Activated CD4-positive, alpha-beta T cell treated with anti-CD3 and anti-CD28 coated beads for 24 hours (primary cell): Measurements from ENCODE around the gene PRKAG1.

Experiments
- DNase-seq, 2 donors: peaks; one replicate each; pipeline ENCODE4 v3.0.0-alpha.2; 2020; ENCODE audit warnings: low read depth in 2 of 2

PRKAG1 gene

DNA sequence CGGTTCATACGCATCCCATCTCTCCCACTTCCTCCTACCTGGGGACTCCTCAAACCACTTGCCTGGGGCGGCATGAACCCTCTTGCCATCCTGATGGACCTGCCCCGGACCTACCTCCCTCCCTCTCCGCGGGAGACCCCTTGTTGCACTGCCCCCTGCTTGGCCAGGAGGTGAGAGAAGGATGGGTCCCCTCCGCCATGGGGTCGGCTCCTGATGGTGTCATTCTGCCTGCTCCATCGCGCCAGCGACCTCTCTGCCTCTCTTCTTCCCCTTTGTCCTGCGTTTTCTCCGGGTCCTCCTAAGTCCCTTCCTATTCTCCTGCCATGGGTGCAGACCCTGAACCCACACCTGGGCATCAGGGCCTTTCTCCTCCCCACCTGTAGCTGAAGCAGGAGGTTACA is 36.8 kb downstream of the PRKAG1 start:
- DNase-seq, result no peak

- no peak for DNase-seq
These were observed 37.4 kb downstream of the PRKAG1 start for GRCh38 chr12:48980953-48981756.

DNA sequence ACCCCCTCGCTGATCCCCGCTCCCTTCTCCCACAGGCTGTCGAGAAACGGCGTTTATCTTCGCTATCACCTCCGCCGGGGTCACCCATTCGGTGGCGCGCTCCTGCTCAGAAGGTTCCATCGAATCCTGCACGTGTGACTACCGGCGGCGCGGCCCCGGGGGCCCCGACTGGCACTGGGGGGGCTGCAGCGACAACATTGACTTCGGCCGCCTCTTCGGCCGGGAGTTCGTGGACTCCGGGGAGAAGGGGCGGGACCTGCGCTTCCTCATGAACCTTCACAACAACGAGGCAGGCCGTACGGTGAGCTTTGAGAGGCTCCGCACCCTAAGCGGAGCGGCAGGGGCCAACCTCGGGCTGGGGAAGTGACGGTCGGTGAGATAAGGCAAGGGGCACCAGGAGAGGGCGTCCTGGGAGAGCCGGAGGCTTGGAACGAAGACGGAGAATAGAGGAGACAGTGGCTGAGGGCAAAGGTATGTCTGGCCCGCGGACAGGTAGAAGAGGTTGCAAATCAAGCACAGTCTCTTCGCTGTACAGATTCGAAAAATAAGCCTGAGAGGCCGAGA is 38.1 kb downstream of the PRKAG1 start:
- DNase-seq, result no peak

DNA sequence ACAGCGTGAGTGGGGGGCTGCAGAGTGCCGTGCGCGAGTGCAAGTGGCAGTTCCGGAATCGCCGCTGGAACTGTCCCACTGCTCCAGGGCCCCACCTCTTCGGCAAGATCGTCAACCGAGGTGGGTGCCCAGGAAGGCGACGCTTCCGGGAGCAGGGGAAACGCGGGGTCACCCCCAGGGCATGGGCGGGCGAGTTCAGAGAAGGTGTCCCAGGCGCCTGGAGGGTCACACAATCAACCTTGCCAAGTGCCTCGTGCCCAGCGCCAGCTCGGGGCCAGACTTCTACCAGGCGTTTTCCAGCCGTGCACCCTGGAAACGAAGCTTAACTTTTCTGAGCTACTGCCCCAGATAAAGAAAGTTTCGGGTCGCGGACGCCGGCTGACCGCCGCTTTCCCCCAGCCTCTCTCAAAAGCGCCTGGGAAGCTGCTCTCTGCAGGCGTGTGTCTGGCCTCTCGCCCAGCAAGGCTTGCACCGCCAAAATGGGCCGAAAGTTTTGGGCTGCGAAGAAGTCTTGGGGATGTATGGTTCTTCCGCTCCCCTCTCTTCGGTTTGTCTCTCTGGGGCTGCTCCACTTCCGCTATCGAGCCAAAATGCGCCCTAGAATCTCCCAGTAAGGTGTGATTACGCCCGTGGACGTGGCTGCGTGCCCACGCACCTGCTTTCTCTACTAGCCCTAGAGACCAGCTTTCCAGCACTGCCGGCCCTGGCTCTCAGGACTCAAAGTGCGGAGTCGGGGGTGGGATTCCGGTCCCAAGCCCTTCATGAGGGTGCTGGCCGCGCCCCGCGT is 38.8 kb downstream of the PRKAG1 start:
- DNase-seq, result no peak

DNA sequence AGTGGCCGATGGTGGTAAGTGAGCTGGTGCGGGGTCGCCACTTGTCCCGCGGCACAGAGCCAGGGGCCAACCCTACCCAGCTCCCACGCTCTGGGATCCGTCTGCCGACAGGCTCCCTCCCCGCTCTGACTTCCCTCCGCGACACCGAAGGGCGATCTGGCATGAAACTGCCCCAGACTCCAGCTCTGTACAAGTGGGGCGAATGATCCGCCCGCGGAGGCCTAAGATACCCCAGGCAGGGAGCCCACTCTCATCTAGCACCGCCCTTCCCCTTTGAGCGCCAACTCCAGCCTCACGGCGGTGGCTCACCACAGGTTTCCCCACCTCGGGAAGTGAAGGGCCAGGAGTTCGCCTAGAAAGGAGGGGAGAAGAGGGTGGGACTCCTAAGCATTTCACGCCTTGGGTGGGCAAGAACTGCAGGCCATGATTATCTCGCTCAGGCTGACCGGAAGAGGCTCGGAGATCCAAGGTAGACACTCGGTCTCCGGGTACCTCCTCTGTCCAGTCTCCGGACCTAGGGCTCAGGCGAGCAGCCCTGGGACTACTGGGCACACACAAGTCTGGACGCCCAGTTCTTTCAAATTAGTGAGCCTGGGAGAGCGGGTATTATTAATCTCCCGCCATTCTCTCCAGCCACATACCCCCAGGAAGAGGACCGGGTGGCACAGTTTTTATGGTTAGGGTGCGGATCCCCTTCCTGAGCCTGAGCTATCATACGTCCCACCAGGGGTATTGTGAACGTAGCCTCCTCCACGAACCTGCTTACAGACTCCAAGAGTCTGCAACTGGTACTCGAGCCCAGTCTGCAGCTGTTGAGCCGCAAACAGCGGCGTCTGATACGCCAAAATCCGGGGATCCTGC is 39.6 kb downstream of the PRKAG1 start:
- DNase-seq, result no peak

DNA sequence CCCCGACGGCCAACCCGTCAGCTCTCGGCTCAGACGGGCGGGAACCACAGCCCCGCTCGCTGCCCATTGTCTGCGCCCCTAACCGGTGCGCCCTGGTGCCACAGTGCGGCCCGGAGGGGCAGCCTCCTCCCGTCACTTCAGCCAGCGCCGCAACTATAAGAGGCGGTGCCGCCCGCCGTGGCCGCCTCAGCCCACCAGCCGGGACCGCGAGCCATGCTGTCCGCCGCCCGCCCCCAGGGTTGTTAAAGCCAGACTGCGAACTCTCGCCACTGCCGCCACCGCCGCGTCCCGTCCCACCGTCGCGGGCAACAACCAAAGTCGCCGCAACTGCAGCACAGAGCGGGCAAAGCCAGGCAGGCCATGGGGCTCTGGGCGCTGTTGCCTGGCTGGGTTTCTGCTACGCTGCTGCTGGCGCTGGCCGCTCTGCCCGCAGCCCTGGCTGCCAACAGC is 40.3 kb downstream of the PRKAG1 start, which contains the start of gene WNT1:
TSS of gene WNT1 (plus strand) at position 32 of the 450 bp plus-strand sequence. CDS start at position 361, 329 bp downstream.
- DNase-seq, result no peak

DNA sequence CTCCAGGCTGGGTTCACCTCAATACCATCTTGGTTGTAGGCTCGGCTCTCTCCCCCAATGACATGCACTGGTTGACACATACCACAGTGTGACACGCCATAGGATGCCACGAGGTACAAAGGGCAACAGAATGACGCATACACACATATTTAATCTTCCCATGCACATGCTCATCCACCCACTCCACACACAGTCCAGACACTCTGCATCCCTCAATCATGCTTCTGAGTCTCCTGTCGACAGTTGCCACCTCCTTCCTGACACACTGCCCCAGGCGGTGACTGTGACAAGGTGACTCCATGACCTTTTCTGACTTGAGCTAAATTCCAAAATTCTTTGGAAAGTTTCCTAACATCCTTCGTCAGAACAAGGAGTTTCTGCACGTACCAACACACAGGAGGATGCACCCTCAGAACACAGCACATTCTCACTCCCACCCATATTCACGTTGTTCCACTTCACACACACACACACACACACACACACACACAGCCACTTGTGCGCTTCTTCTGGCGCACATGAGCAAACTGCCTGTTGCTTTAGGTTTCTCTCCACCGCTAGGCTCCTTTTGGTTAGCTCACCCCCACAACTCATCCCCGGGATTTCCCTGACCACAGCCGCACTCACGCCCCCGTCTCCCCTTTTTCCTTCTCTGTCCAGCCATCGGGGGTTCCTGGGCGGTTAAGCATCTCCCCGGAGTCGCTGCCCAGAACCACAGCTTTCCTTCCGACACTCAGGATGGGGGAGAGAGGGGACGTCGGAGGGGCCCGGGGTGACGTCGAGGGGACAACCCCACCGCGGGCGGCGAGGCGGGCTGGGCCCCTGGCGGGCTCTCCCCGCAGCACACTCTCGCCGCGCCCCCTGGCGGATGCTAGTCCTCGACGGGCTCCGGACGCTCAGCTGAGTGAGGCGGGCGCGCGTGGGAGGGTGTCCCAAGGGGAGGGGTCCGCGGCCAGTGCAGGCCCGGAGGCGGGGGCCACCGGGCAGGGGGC is 41.0 kb downstream of the PRKAG1 start:
- peak; percentile 79 to 80 for DNase-seq

- no peak for DNase-seq
These were observed 44.5 kb downstream of the PRKAG1 start for GRCh38 chr12:48973941-48974673.

GRCh38 chr12:48973531-48973930 is 45.0 kb downstream of the PRKAG1 start:
- no peak for DNase-seq

GRCh38 chr12:48972952-48973483 is 45.6 kb downstream of the PRKAG1 start:
- no peak for DNase-seq

- no peak for DNase-seq
These were observed 46.2 kb downstream of the PRKAG1 start for GRCh38 chr12:48972213-48972951.

GRCh38 chr12:48970702-48971334 is 47.8 kb downstream of the PRKAG1 start:
- DNase-seq, result no peak

DNA sequence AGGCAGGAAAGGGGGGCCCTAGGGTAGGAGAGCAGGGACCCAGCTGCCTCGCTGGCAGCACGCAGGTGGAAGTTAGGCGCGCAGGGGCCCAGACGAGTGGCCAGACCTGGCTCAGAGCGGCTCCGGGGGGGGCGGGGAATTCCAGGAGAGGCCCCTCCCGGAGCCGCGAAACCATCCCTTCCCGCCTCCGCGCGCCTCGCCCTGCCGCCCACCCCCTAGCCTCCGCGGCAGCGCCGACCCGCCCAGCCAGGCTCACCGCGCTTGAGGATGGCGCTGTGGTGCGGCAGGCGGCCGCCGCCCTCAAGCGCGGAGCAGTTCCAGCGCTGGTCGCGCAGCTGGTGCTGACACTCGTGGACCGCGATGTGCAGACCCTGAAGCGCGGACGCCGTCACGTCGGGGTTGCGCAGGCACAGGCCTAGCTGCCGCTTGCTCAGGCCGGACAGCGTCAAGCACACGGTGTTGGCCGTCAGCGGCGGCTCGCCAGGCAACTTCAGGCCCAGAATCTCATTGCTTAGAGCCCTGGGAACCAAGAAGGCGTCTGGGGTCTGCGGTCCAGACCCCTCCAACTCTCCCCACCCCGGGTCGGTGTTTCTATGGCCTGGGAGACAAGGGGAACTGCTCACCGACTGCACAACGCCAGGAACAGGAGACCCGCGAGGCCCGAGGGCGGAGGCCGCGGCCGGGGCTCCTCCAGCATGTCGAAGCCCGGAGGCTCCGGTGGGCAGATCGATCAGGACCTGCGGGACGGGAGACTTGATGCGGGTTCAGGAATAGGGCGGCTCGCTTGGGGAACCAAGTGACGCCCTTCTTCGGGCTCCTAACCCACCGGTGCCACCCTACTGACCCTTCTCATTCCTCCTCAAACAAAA is 48.5 kb downstream of the PRKAG1 start:
- no peak for DNase-seq

GRCh38 chr12:48969160-48969771 is 49.3 kb downstream of the PRKAG1 start:
- DNase-seq, result no peak

DNA sequence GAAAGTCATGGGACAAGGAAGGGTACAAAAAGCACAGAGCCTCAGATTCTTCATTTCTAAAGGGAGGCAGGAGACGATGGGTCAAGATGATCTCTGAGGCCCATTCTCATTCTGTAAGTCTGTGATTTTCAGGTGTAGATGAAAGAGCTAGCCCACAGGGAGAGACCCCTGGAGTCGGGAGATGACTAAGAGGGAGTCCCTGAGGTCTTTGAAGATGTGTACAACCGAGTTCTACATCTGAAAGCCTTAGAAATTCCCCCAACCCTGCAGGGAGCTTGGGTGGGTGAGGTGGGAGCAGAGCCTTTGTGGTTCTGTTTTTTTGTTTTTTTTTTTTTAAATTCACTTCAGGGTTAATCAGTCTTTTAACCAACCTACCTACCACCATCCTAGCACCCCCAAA is 50.1 kb downstream of the PRKAG1 start:
- no peak for DNase-seq

DNA sequence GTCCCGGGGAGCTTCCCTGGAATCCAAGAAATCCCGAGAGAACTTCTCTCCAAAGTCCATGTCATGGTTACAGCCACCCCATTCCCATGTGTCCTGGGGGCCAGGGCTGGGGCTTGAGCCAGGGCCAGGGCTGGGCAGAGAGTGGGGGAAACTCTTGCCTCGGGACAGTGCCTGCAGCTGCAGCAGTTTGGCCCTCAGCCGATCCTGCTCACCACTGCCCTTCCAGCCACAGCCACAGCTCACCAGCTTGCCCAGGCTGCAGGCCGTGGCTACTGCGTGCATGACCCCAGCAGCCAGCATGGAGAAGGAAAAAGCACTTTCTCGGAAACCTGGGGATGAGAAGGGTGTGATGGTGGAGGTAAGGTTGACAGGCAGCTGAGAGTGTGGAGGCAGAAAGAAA is 50.6 kb downstream of the PRKAG1 start:
- no peak for DNase-seq
